A673 (cell line): ENCODE measurements around the gene PRR7.

Experiments
- EZH2 ChIP-seq: fragments of 200-600 bp; sonication (generic); IDR thresholded peaks from 2 replicates; pipeline ENCODE4 v1.6.1; 2017; ENCODE audit warnings: borderline replicate concordance, low read depth, mild to moderate bottlenecking, mixed read lengths, antibody characterized with exemption, low read length; ENCODE audit not compliant: poor library complexity, severe bottlenecking
- TF ChIP-seq, protein P1 (sequence below): fragments of 300-800, 200-600 bp; sonication (generic); conservative IDR thresholded peaks from 2 replicates; pipeline ENCODE4 v1.5.1; 2017; ENCODE audit warnings: low read depth, mild to moderate bottlenecking, antibody characterized with exemption, low read length, moderate library complexity, mixed read lengths

DNA sequence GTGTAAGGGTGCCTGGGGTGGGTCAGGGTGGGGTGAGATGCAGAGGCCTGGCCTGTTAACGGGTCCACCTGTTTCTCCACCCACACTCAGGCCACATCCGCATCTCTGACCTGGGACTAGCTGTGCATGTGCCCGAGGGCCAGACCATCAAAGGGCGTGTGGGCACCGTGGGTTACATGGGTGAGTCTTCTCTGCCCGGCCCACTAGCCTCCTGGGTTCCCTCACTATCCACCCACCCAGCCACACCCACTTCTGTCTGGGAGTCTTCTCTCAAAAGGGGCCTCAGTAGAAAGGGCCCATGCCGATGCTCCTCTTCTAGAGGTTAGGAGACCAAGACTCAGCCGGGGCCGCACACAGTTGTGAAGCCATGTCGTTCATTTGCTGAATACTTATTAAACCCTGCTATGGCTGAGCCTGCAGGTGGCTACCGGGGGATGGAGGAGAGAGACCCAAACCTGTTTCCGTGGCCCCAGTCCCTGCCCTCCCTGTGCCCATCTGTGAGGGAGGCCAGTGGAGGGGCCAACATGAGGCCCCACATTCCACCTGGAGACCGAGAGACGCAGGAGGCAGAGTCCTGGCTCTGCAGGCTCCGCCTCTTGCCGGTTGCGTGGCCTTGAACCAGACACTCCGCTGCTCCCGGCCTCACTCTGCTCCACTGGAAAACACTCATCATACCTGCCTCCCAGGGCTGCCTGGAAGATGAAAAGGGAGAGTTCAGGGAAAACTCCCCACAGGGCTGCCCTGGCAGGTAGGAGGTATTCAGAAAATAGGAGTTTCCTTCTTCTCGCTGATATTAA is 11.5 kb upstream of the PRR7 start:
- TF ChIP-seq, protein P1, sequence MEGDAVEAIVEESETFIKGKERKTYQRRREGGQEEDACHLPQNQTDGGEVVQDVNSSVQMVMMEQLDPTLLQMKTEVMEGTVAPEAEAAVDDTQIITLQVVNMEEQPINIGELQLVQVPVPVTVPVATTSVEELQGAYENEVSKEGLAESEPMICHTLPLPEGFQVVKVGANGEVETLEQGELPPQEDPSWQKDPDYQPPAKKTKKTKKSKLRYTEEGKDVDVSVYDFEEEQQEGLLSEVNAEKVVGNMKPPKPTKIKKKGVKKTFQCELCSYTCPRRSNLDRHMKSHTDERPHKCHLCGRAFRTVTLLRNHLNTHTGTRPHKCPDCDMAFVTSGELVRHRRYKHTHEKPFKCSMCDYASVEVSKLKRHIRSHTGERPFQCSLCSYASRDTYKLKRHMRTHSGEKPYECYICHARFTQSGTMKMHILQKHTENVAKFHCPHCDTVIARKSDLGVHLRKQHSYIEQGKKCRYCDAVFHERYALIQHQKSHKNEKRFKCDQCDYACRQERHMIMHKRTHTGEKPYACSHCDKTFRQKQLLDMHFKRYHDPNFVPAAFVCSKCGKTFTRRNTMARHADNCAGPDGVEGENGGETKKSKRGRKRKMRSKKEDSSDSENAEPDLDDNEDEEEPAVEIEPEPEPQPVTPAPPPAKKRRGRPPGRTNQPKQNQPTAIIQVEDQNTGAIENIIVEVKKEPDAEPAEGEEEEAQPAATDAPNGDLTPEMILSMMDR, result no peak
- TF ChIP-seq EZH2, result no peak
